DMS114 treated with DMSO at 0.1 percent for 48 hours (cell line): ENCODE data around the gene AHRR.

Source experiments
- DNase-seq: peaks from one replicate; lab custom pipeline; 2025; ENCODE audit not compliant: unreplicated experiment; lab: John Stamatoyannopoulos, UW

Gene AHRR

GRCh38 chr5:344668-345067, 23.2 kb downstream of the AHRR start:
- no peak for DNase-seq

- no peak for DNase-seq
Measured at GRCh38 chr5:345404-346195, 24.1 kb downstream of the AHRR start.

- no peak for DNase-seq
Measured at GRCh38 chr5:346229-346935, 24.9 kb downstream of the AHRR start.

- no peak for DNase-seq
Measured at GRCh38 chr5:347712-348284, 26.3 kb downstream of the AHRR start.

GRCh38 chr5:348726-349125, 27.2 kb downstream of the AHRR start:
- DNase-seq, result no peak

- no peak for DNase-seq
Measured at GRCh38 chr5:350355-350754, 28.8 kb downstream of the AHRR start.

- DNase-seq, result no peak
Measured at GRCh38 chr5:351084-351920, 29.8 kb downstream of the AHRR start.

- DNase-seq, result no peak
Measured at GRCh38 chr5:351921-352245, 30.4 kb downstream of the AHRR start.

GRCh38 chr5:352639-353611, 31.4 kb downstream of the AHRR start:
- no peak for DNase-seq

- DNase-seq, result no peak
Measured at GRCh38 chr5:353612-354580, 32.4 kb downstream of the AHRR start.

- DNase-seq, result no peak
Measured at GRCh38 chr5:354581-355378, 33.3 kb downstream of the AHRR start.

- no peak for DNase-seq
Measured at GRCh38 chr5:355379-355935, 33.9 kb downstream of the AHRR start.

- DNase-seq, result no peak
Measured at GRCh38 chr5:355958-356357, 34.4 kb downstream of the AHRR start.

GRCh38 chr5:359301-359897, 37.9 kb downstream of the AHRR start:
- DNase-seq, result no peak

- no peak for DNase-seq
Measured at GRCh38 chr5:360257-361027, 38.9 kb downstream of the AHRR start.

- DNase-seq, result no peak
Measured at GRCh38 chr5:362189-362588, 40.7 kb downstream of the AHRR start.
